Body of pancreas (tissue), 4 donors: ENCODE measurements around the gene CSAD.

Experiments
- CTCF ChIP-seq, 7 experiments: fragments of 450-650 bp in 4 of 7; fragments of 200-600 bp in 3 of 7; sonication (generic) in 3 of 7; IDR thresholded peaks; one replicate each; pipeline ENCODE4 v1.5.1; 2016 to 2019; ENCODE audit warnings: antibody characterized with exemption in 7 of 7
- POLR2A ChIP-seq, 3 donors: fragments of 450-650 bp; IDR thresholded peaks; one replicate each; pipeline ENCODE4 v1.6.1; 2016; ENCODE audit warnings: antibody characterized with exemption in 3 of 3, mild to moderate bottlenecking in 2 of 3

DNA sequence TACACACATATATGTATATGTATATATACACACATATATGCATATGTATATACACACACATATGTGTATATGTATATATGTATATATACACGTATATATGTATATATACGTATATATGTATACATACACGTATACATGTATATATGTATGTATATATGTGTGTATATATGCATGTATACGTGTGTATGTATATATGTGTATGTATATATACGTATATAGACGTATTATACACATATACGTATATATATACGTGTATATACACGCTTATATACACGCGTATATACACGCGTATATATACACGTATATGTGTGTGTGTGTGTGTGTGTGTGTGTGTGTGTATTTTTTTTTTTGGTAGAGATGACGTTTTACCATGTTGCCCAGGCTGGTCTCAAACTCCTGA, 33.1 kb downstream of the CSAD start:
- TF ChIP-seq POLR2A (IDR thresholded peaks at IDR 0.05) (no peak), CTCF (IDR thresholded peaks at IDR 0.05) (no peak)
